Measurements from ENCODE around the gene HTR1B. TPM values are rescaled to one million over a fixed set of nuclear protein-coding genes. Genes with fewer than 3 reads are reported as not detected.

HTR1B gene
- polyA plus RNA-seq, 2 of the 4 experiments (the other 2 are of a cell fraction), result 0.12 TPM; not detected in 1

GRCh38 chr6:77463861-77464494 lies 687 bp upstream of the HTR1B start (continued):
- TF ChIP-seq PHF8 (IDR thresholded peaks at IDR 0.05; ENCODE audit: borderline replicate concordance, low read depth) (no peak), MAZ (IDR thresholded peaks at IDR 0.05; ENCODE audit: borderline replicate concordance, low read depth, low read length) (no peak)
- TF ChIP-seq, protein P1, sequence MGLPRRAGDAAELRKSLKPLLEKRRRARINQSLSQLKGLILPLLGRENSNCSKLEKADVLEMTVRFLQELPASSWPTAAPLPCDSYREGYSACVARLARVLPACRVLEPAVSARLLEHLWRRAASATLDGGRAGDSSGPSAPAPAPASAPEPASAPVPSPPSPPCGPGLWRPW (IDR thresholded peaks at IDR 0.05), result no peak

GRCh38 chr6:77462359-77463307 lies 658 bp downstream of the HTR1B start:
- FAIRE-seq (no peak), DNase-seq (ENCODE audit: low read depth in 1 of 2, low spot score in 1 of 2) (peak in 1 of 2 experiments; percentile 11), ATAC-seq (peak in 1 of 2 experiments; percentile 57; a peak in 3 of 6 replicates)
- H3K27ac ChIP-seq, result no peak overlapping the region
- H3K4me1 ChIP-seq, result peaks cover under 1% of the 10 kb centered on the region; the same call in 1 of the 3 replicates
- ChIA-PET CTCF (interaction anchor here (1.0 to 1.2 kb wide), 2 partner anchors 11 to 468 kb away, joined by 3 read pairs; no protein-coding TSS in a partner anchor), POLR2A (no interaction called here)
- WGBS (ENCODE audit: missing lambda C conversion rate), result 55% methylated on average over 28 of the region's 55 CpGs
- H3K9me3 ChIP-seq, result no peaks in the 10 kb centered on the region
- peak overlapping the region; percentile 40 for H3K4me3 ChIP-seq
- TF ChIP-seq, protein P2, sequence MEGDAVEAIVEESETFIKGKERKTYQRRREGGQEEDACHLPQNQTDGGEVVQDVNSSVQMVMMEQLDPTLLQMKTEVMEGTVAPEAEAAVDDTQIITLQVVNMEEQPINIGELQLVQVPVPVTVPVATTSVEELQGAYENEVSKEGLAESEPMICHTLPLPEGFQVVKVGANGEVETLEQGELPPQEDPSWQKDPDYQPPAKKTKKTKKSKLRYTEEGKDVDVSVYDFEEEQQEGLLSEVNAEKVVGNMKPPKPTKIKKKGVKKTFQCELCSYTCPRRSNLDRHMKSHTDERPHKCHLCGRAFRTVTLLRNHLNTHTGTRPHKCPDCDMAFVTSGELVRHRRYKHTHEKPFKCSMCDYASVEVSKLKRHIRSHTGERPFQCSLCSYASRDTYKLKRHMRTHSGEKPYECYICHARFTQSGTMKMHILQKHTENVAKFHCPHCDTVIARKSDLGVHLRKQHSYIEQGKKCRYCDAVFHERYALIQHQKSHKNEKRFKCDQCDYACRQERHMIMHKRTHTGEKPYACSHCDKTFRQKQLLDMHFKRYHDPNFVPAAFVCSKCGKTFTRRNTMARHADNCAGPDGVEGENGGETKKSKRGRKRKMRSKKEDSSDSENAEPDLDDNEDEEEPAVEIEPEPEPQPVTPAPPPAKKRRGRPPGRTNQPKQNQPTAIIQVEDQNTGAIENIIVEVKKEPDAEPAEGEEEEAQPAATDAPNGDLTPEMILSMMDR (IDR thresholded peaks at IDR 0.05), result peak; percentile 21; the same call in 2 of the 3 replicates
- no peak for TF ChIP-seq HDAC2 (IDR thresholded peaks at IDR 0.05)
- H3K4me2 ChIP-seq, result peak overlapping the region; percentile 75

GRCh38 chr6:77461796-77462195 lies 1.5 kb downstream of the HTR1B start:
- Histone ChIP-seq H3K4me3 (no peak overlapping the region), H3K27ac (no peak overlapping the region), H3K4me2 (no peak overlapping the region), H3K9me3 (no peaks in the 10 kb centered on the region), H3K4me1 (peaks cover 9% of the 10 kb centered on the region; the same call in 2 of the 3 replicates)
- ATAC-seq, result no peak
- no peak for DNase-seq (ENCODE audit: low read depth in 1 of 2, low spot score in 1 of 2)
- CTCF ChIA-PET, result interaction anchor here (1.2 kb wide), 1 partner anchor 10 kb away, joined by 3 read pairs; no protein-coding TSS in a partner anchor
- POLR2A ChIA-PET, result no interaction called here
- FAIRE-seq, result no peak
- TF ChIP-seq ATOH8 (CRISPR knock-in tag; IDR thresholded peaks at IDR 0.05; ENCODE audit: low read depth), result no peak
- TF ChIP-seq JUN (IDR thresholded peaks at IDR 0.05), result no peak
- TF ChIP-seq MAZ (IDR thresholded peaks at IDR 0.05; ENCODE audit: borderline replicate concordance, low read depth, low read length), result no peak
- TF ChIP-seq, protein P3, sequence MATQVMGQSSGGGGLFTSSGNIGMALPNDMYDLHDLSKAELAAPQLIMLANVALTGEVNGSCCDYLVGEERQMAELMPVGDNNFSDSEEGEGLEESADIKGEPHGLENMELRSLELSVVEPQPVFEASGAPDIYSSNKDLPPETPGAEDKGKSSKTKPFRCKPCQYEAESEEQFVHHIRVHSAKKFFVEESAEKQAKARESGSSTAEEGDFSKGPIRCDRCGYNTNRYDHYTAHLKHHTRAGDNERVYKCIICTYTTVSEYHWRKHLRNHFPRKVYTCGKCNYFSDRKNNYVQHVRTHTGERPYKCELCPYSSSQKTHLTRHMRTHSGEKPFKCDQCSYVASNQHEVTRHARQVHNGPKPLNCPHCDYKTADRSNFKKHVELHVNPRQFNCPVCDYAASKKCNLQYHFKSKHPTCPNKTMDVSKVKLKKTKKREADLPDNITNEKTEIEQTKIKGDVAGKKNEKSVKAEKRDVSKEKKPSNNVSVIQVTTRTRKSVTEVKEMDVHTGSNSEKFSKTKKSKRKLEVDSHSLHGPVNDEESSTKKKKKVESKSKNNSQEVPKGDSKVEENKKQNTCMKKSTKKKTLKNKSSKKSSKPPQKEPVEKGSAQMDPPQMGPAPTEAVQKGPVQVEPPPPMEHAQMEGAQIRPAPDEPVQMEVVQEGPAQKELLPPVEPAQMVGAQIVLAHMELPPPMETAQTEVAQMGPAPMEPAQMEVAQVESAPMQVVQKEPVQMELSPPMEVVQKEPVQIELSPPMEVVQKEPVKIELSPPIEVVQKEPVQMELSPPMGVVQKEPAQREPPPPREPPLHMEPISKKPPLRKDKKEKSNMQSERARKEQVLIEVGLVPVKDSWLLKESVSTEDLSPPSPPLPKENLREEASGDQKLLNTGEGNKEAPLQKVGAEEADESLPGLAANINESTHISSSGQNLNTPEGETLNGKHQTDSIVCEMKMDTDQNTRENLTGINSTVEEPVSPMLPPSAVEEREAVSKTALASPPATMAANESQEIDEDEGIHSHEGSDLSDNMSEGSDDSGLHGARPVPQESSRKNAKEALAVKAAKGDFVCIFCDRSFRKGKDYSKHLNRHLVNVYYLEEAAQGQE (IDR thresholded peaks at IDR 0.05), result no peak
- TF ChIP-seq TFCP2L1 (CRISPR knock-in tag; IDR thresholded peaks at IDR 0.05), result no peak
- TF ChIP-seq, protein P2 (IDR thresholded peaks at IDR 0.05), result no peak
- no peak for TF ChIP-seq JUNB (IDR thresholded peaks at IDR 0.05)
- TF ChIP-seq HOXA7 (CRISPR knock-in tag; IDR thresholded peaks at IDR 0.05), result no peak
- TF ChIP-seq SREBF2 (IDR thresholded peaks at IDR 0.05), result no peak
- TF ChIP-seq FOSL2 (IDR thresholded peaks at IDR 0.05), result no peak
- no peak for TF ChIP-seq FOSL2 (CRISPR knock-in tag; IDR thresholded peaks at IDR 0.05)
- TF ChIP-seq ZSCAN20 (CRISPR knock-in tag; IDR thresholded peaks at IDR 0.05), result no peak
- TF ChIP-seq NPAS2 (CRISPR knock-in tag; IDR thresholded peaks at IDR 0.05; ENCODE audit: borderline replicate concordance), result no peak
- no peak for TF ChIP-seq CHD4 (IDR thresholded peaks at IDR 0.05; ENCODE audit: borderline replicate concordance)
- no peak for TF ChIP-seq CBX8 (IDR thresholded peaks at IDR 0.05)
- TF ChIP-seq, protein P4, sequence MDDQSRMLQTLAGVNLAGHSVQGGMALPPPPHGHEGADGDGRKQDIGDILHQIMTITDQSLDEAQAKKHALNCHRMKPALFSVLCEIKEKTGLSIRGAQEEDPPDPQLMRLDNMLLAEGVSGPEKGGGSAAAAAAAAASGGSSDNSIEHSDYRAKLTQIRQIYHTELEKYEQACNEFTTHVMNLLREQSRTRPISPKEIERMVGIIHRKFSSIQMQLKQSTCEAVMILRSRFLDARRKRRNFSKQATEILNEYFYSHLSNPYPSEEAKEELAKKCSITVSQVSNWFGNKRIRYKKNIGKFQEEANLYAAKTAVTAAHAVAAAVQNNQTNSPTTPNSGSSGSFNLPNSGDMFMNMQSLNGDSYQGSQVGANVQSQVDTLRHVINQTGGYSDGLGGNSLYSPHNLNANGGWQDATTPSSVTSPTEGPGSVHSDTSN (IDR thresholded peaks at IDR 0.05), result no peak
- no peak for TF ChIP-seq POLR2AphosphoS2 (conservative IDR thresholded peaks at IDR 0.05; ENCODE audit: low read length)
- TF ChIP-seq NR3C1 (IDR thresholded peaks at IDR 0.05), result no peak
- TF ChIP-seq ESRRA (IDR thresholded peaks at IDR 0.05; ENCODE audit: borderline replicate concordance, low read length), result no peak
- WGBS (ENCODE audit: missing lambda C conversion rate), result 59% methylated on average over 8 of the region's 8 CpGs

Data from A549 (cell line).